ENCODE data around the gene KRT33B.

KRT33B gene

GRCh38 chr17:41325611-41326010, 44.0 kb downstream of the KRT33B start:
- DNase-seq (ENCODE audit: low read depth in 3 of 3): no peak

- DNase-seq (ENCODE audit: low read depth in 3 of 3): no peak
Observed at GRCh38 chr17:41325126-41325525, 44.5 kb downstream of the KRT33B start.

- no peak for DNase-seq (ENCODE audit: low read depth in 3 of 3)
Observed at GRCh38 chr17:41324180-41325075, 45.2 kb downstream of the KRT33B start.

- DNase-seq (ENCODE audit: low read depth in 3 of 3): no peak
Observed at GRCh38 chr17:41322903-41323895, 46.4 kb downstream of the KRT33B start.

- no peak for DNase-seq (ENCODE audit: low read depth in 3 of 3)
Observed at GRCh38 chr17:41322094-41322902, 47.3 kb downstream of the KRT33B start.

- DNase-seq (ENCODE audit: low read depth in 3 of 3): no peak
Observed at GRCh38 chr17:41318231-41318630, 51.4 kb downstream of the KRT33B start.

GRCh38 chr17:41315814-41316445, 53.7 kb downstream of the KRT33B start:
- no peak for DNase-seq (ENCODE audit: low read depth in 3 of 3)

- no peak for DNase-seq (ENCODE audit: low read depth in 3 of 3)
Observed at GRCh38 chr17:41315204-41315794, 54.3 kb downstream of the KRT33B start, which contains the start of gene KRTAP17-1. KRTAP17-1 (minus strand) TSS chr17:41315710; CDS start chr17:41315650, 60 bp downstream.
